Panc1 (cell line): ENCODE results near the gene FNIP1. TPM values are rescaled to one million over a fixed set of nuclear protein-coding genes. Genes with fewer than 3 reads are reported as not detected.
A peak's percentile ranks its signal among the peaks of the same experiment; 100 is the strongest.

Source experiments
- ATAC-seq: fragments of 200-7000 bp; cut with Tn5 transposase; 2 replicates; pipeline ENCODE4 v1.9.1; 2020; ENCODE audit warnings: mild to moderate bottlenecking, moderate library complexity
- BruUV-seq: library from RNA; stranded (reverse); fragments of 400-500 nt; replicated peaks from 2 replicates; lab custom pipeline; 2021; lab: Mats Ljungman, UMichigan
- CTCF ChIA-PET: fragments of 300-600 bp; sonication (Branson Sonifier 250); formaldehyde crosslinking; loops from one replicate; lab custom pipeline; 2022; ENCODE audit warnings: antibody characterized with exemption; lab: Charles Lee
- POLR2A ChIA-PET: fragments of 300-600 bp; sonication (Branson Sonifier 250); formaldehyde crosslinking; loops from one replicate; lab custom pipeline; 2022; ENCODE audit warnings: antibody characterized with exemption; lab: Charles Lee
- DNase-seq: peaks from one replicate; pipeline ENCODE4 v3.0.0-alpha.2; 2010; ENCODE audit warnings: low read depth, low spot score
- H3K27ac ChIP-seq: 2 replicates; pipeline ENCODE4 v1.5.1; 2011; ENCODE audit warnings: mild to moderate bottlenecking, low read length, inconsistent platforms
- H3K27me3 ChIP-seq: fragments of 200-500 bp; sonication (Bioruptor generic); 2 replicates; pipeline ENCODE4 v1.6.0; 2014; ENCODE audit warnings: low read length, inconsistent platforms; ENCODE audit not compliant: control insufficient read depth, insufficient read depth
- H3K36me3 ChIP-seq: fragments of 200-500 bp; sonication (Bioruptor generic); 2 replicates; pipeline ENCODE4 v1.5.1; 2014; ENCODE audit warnings: inconsistent platforms, mild to moderate bottlenecking, low read length, moderate library complexity; ENCODE audit not compliant: control insufficient read depth, insufficient read depth
- H3K4me1 ChIP-seq: 2 replicates; pipeline ENCODE4 v1.5.1; 2011; ENCODE audit warnings: inconsistent platforms, mild to moderate bottlenecking, low read length, moderate library complexity; ENCODE audit not compliant: control insufficient read depth, insufficient read depth
- H3K4me3 ChIP-seq, 2 experiments: 2 replicates each; pipeline ENCODE4 v1.5.1; 2011 to 2012; ENCODE audit warnings: low read depth in 2 of 2, low read length in 2 of 2, mild to moderate bottlenecking in 2 of 2, inconsistent platforms in 1 of 2, moderate library complexity in 1 of 2
- H3K9me3 ChIP-seq: fragments of 200-500 bp; sonication (Bioruptor generic); 2 replicates; pipeline ENCODE4 v1.5.1; 2014; ENCODE audit warnings: low read depth, mild to moderate bottlenecking, inconsistent platforms, low read length, moderate library complexity; ENCODE audit not compliant: control insufficient read depth, insufficient read depth
- POLR2AphosphoS5 ChIP-seq: IDR thresholded peaks from 2 replicates; pipeline ENCODE4 v1.6.1; 2012; ENCODE audit warnings: mild to moderate bottlenecking, low read depth, low read length, moderate library complexity
- SIN3A ChIP-seq: IDR thresholded peaks from 2 replicates; pipeline ENCODE4 v1.6.1; 2012; ENCODE audit warnings: low read depth, mild to moderate bottlenecking, low read length, moderate library complexity, borderline replicate concordance; ENCODE audit not compliant: insufficient read depth
- TCF7L2 ChIP-seq: IDR thresholded peaks from 2 replicates; pipeline ENCODE4 v1.6.1; 2011; ENCODE audit warnings: mild to moderate bottlenecking, low read depth, low read length, inconsistent platforms
- in situ Hi-C: cut with HindIII; loops from 2 replicates; pipeline ENCODE4 v1.10.0; 2016; ENCODE audit warnings: low sequenced_read_pairs, low pct_unique_long_range_greater_than_20kb
- intact Hi-C: fragments of 100-400 bp; cut with micrococcal nuclease; formaldehyde crosslinking; loops from one replicate; pipeline ENCODE4 v1.10.0; 2022; ENCODE audit not compliant: unreplicated experiment
- total RNA-seq: library from RNA; stranded (reverse); gene quantifications from one replicate; pipeline ENCODE4 v1.2.1, GENCODE V29; 2021; ENCODE audit not compliant: unreplicated experiment
- TF ChIP-seq, protein P1 (sequence below), 2 experiments: IDR thresholded peaks; 2 replicates each; pipeline ENCODE4 v1.6.1; 2011 to 2012; ENCODE audit warnings: low read depth in 2 of 2, control low read depth in 1 of 2, low read length in 1 of 2, mild to moderate bottlenecking in 1 of 2, moderate library complexity in 1 of 2; ENCODE audit not compliant: insufficient read depth in 1 of 2
- TF ChIP-seq, protein P2 (sequence below): fragments of 450-650 bp; IDR thresholded peaks from 2 replicates; pipeline ENCODE4 v1.5.1; 2017; ENCODE audit warnings: mild to moderate bottlenecking

The FNIP1 gene
- total RNA-seq, 1 experiment from 2014 or later, result 48.3 TPM

DNA sequence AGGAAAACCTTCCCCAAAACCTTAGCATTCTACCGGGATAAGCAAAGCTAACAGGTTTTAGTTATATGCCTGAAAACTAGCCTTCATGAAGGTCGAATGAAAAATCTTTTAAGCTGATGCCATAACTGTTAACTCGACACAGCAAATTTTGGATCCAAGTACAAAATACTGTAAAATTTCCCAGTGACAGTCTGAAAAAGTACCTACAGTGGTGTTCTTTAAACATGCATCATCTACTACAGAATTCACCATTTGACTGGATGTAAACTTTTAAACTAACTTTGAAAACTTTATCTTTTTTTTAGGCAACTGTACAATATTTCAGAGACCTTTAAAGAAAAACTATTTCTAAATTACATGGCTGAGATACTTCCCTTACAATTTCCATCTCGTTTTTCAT is 162.6 kb downstream of the FNIP1 start:
- H3K9me3 ChIP-seq, result no peaks in the 10 kb centered on the region
- peak overlapping the region; percentile 100 for H3K27ac ChIP-seq
- ChIA-PET POLR2A (no interaction called here), CTCF (no interaction called here)
- DNase-seq (no peak), ATAC-seq (no peak)
- BruUV-seq, result no TSS peak
- H3K4me3 ChIP-seq, result peak overlapping the region; percentile 87 to 92
- H3K36me3 ChIP-seq, result peaks cover 2% of the 10 kb centered on the region; the same call in 1 of the 2 replicates
- intact Hi-C loops, result no loop called here
- no peak for TF ChIP-seq SIN3A
- TF ChIP-seq, protein P1, sequence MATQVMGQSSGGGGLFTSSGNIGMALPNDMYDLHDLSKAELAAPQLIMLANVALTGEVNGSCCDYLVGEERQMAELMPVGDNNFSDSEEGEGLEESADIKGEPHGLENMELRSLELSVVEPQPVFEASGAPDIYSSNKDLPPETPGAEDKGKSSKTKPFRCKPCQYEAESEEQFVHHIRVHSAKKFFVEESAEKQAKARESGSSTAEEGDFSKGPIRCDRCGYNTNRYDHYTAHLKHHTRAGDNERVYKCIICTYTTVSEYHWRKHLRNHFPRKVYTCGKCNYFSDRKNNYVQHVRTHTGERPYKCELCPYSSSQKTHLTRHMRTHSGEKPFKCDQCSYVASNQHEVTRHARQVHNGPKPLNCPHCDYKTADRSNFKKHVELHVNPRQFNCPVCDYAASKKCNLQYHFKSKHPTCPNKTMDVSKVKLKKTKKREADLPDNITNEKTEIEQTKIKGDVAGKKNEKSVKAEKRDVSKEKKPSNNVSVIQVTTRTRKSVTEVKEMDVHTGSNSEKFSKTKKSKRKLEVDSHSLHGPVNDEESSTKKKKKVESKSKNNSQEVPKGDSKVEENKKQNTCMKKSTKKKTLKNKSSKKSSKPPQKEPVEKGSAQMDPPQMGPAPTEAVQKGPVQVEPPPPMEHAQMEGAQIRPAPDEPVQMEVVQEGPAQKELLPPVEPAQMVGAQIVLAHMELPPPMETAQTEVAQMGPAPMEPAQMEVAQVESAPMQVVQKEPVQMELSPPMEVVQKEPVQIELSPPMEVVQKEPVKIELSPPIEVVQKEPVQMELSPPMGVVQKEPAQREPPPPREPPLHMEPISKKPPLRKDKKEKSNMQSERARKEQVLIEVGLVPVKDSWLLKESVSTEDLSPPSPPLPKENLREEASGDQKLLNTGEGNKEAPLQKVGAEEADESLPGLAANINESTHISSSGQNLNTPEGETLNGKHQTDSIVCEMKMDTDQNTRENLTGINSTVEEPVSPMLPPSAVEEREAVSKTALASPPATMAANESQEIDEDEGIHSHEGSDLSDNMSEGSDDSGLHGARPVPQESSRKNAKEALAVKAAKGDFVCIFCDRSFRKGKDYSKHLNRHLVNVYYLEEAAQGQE (IDR thresholded peaks at IDR 0.05; ENCODE audit: insufficient read depth in 1 of 2, low read depth in 2 of 2, low read length in 1 of 2), result no peak
- no peak for TF ChIP-seq POLR2AphosphoS5
- TF ChIP-seq, protein P2, sequence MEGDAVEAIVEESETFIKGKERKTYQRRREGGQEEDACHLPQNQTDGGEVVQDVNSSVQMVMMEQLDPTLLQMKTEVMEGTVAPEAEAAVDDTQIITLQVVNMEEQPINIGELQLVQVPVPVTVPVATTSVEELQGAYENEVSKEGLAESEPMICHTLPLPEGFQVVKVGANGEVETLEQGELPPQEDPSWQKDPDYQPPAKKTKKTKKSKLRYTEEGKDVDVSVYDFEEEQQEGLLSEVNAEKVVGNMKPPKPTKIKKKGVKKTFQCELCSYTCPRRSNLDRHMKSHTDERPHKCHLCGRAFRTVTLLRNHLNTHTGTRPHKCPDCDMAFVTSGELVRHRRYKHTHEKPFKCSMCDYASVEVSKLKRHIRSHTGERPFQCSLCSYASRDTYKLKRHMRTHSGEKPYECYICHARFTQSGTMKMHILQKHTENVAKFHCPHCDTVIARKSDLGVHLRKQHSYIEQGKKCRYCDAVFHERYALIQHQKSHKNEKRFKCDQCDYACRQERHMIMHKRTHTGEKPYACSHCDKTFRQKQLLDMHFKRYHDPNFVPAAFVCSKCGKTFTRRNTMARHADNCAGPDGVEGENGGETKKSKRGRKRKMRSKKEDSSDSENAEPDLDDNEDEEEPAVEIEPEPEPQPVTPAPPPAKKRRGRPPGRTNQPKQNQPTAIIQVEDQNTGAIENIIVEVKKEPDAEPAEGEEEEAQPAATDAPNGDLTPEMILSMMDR, result no peak
- TF ChIP-seq TCF7L2, result no peak
- H3K4me1 ChIP-seq, result peaks cover 31% of the 10 kb centered on the region
- H3K27me3 ChIP-seq, result no peaks in the 10 kb centered on the region
- in situ Hi-C loops, result no loop called here

DNA sequence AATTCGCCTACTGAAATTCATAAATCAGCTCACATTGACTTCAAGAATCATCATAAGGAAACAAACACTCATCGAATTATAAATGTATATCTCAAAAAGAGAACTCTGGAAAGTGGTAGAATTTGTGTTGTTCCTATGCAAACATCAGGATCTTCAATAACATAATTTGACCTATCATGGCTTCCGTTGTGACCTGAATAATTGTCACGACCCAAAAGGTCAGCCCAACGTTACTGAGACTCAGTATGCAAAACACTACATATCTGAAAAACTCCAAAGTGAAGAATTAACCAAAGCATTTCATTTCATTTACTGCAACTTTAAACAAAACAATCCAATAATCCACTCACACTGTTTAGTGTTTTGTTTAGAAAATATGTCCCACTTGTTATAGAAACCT is 163.0 kb downstream of the FNIP1 start:
- ATAC-seq (no peak), DNase-seq (no peak)
- TF ChIP-seq, protein P2, result no peak
- TF ChIP-seq TCF7L2, result no peak
- Histone ChIP-seq H3K27ac (peak overlapping the region; percentile 100), H3K36me3 (peaks cover 2% of the 10 kb centered on the region; the same call in 1 of the 2 replicates), H3K4me1 (peaks cover 32% of the 10 kb centered on the region), H3K27me3 (no peaks in the 10 kb centered on the region), H3K9me3 (no peaks in the 10 kb centered on the region), H3K4me3 (peak overlapping the region; percentile 87 to 92)
- ChIA-PET CTCF (no interaction called here), POLR2A (no interaction called here)
- intact Hi-C loops, result no loop called here
- in situ Hi-C loops, result no loop called here
- no TSS peak for BruUV-seq
